Measurements from ENCODE around the gene TIMM10B. TPM values are rescaled to one million over a fixed set of nuclear protein-coding genes. Genes with fewer than 3 reads are reported as not detected.

TIMM10B gene
- total RNA-seq, 1 experiment from 2014 or later, result 36.6 TPM

DNA sequence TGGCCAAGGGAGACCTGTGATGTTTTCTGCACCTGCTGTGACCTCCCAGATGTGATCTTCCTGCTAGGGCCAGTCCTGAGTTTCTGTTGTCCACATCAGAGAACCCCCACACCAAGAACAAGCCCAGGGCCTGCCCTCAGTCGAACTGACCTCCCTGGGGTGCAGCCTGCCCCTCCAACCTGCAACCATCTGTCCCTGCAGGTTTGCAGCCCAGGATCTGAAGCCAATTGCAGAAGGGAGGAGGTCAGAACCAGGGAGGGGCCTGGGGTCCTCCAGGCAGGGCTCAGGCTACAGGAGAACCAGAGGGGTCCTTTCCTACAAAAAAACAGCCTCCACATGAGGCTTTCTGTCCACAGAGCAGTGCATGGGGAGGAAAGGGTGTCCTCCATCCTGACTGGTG, 8.4 kb upstream of the TIMM10B start:
- no peak for DNase-seq (ENCODE audit: low read depth)

DNA sequence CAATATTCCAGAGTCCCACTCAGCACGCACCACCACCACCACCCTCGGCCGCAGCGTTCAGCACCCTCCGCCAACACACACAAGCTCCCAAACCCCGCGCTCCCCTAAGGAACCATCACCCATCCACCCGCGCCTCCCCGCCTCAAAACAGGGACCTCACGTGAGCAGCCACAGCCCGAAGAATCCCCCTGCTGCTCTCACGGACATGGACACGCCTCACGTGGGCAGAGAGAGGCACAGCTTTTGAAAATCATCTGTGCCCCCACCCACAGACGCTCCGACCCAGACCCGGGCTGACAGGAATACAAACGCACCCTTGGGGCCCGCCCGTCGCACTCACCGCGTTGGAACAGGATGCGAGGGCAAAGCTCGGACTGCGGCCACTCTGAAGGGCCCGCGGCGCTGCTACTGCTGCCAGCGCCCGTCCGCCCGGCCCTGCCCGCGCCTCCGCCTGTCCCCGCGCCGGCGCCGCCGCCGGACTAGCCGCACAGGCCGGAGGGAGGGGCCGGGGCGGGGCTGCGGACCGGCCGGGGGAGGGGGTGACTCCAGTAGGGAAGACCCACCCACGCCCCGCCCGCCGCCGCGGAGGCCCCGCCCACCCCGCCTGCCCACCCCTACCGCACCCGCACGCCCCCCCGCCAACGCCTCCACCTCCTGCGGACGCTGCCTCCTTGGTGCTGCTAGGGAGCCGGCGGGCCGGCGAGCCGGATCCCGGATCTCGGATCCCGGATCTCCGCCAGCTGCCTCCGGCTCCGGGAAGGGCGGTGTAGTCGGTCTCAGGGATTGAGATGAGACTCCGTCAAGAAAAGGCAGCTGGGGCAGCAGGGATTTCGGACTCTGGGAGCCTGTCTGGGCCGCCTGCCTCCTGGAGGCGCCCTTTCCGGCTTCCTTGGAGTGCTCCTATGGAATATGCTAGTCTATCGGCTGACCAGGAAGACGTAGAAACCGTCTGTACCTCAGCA, 7.6 kb upstream of the TIMM10B start, which contains the start of gene TRIM3:
TSS of gene TRIM3 (minus strand) at position 491 of the 962 bp plus-strand sequence. CDS start 8,246 bp downstream, outside the sequence.
- peak; percentile 83 for DNase-seq (ENCODE audit: low read depth)

- DNase-seq (ENCODE audit: low read depth), result no peak
These were observed 6.9 kb upstream of the TIMM10B start for GRCh38 chr11:6474413-6474792.

DNA sequence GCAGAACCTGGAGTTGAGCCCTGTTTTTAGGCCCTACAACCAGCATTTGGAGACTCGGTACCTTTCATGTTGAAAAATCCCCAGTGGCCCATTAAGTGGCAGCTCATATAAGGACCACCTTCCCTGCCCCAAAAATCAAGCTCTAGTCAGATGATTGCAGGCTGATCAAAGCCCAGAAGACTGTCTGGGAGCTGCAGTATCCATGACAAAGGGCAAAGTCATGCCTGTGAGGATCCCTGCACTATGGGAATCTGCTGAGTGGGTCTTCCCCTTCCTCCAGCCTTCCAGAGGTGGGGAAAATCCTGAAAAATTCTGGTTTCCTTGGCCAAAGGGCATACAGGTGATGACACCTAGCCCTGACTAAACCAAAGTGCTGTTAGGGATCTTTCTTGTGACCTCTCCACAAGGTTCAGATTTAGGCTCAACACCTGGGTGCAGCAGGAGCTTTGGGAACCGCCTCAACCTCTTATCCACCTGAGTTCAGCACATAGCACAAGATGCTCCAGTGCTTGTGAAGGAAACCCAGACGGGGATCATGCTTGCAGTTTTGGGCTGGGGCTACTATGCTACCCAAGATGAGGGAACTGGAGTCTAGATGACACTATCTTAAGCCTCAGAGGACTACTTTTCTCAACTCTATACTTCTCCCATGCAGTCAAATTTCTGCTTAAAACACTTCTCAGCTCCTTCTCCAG, 6.3 kb upstream of the TIMM10B start:
- DNase-seq (ENCODE audit: low read depth), result peak; percentile 11

DNA sequence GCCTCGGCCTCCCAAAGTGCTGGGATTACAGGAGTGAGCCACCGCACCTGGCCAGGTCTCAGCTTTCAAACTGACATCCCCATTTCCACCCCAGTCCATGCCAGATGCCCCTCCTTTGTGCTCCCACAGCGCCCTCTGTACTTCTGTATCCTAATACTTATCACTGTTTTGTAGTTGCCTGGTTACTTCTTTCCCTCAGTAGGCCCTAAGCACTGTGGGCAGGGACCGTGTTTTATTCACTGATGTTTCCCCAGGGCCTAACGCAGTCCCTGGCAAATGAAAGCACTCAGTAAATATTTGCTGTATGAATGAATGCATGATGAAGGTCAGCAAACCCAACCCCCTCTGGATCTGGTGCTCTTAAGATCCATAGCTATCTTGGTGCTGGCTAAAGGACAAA, 5.4 kb upstream of the TIMM10B start:
- peak; percentile 37 for DNase-seq (ENCODE audit: low read depth)

GRCh38 chr11:6476571-6476970, 4.7 kb upstream of the TIMM10B start:
- DNase-seq (ENCODE audit: low read depth), result peak; percentile 13

GRCh38 chr11:6480299-6480914, 894 bp upstream of the TIMM10B start:
- no peak for DNase-seq (ENCODE audit: low read depth)

DNA sequence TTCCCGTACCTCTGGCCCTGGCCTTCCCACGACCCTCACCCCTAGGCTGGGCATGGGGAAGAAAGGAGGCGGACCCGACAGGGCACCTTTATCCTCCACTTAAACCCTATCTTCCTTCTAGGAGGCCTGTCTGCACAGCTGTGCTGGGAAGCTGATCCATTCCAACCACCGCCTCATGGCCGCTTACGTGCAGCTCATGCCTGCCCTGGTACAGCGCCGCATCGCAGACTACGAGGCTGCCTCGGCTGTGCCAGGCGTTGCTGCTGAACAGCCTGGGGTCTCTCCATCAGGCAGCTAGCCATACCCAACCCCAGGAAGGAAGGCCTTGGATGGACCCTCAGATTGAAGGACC, 599 bp downstream of the TIMM10B start:
- no peak for DNase-seq (ENCODE audit: low read depth)

- no peak for DNase-seq (ENCODE audit: low read depth)
These were observed 1.1 kb downstream of the TIMM10B start for GRCh38 chr11:6482441-6482840.

DNA sequence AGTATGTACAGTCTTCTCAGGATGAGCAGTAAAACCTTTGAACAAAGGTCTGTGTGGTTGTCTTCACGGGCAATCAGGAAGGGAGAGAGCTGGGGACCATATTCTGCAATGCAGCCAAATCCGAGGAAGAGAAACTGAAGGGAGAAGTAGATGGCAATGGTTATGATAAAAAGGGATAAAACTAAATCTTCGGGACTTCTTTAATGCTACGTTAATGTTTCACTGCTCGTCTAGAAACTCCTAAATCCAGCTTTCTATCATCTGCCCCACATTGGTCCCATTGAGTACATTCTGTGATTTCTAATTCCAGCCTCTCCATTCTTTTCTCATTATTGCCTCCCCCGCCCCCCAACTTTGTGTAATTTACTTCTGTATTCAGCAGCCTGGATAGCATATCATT, 1.7 kb downstream of the TIMM10B start:
- DNase-seq (ENCODE audit: low read depth), result no peak

DNA sequence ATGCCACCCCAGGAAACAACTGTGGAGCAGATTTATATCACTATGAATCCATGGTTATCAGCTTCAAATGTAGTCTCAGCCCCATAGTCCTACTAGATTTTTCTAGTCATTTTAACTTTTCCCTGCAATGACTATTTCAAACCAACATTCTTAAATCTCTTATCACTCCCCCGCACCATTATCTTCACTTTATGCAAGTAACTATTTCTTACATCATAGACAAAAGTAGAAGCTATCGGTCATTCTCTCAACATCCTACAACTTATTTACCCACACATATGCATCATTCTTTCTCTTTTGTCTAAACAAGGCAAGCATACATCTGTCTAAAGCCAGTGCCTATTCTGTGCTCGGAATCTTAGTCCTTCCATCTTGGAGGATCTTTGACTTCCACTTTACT, 4.4 kb downstream of the TIMM10B start:
- no peak for DNase-seq (ENCODE audit: low read depth)

DNA sequence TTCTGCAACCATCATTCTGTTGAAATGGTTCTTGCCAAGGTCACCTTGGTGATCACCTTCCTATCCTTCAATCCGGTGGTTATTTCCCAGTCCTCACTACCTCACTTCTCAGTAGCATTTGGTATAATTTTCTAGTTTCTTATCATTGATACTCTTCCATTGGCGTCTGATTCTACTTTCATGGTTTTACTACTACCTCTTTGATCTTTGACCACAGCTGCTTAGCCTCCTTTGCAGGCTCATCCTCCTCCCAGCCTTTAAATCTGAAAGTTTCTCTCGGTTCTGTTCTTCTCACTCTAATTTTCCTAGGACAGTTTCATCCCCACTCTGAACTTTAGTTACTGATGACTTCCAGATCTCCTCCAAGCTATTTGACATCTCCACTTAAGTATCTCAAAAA, 5.0 kb downstream of the TIMM10B start:
- DNase-seq (ENCODE audit: low read depth), result no peak

DNA sequence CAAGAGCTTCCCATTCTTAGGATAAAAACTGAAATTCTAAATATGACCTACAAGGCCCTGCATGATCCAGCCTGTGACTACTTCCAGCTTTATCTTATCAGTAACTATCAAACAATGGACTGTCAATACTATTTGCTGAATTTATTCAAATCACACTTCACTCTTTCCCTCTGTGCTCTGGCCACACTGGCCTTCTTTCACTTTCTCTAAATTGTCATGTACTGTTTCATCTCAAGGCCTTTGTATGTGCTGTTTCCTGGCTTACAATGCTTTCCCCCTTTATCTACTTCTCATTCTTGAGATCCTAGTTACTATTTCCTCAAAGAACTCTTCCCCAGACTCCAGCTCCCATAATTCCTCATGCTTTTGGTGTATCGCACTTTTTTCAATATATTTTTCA, 5.6 kb downstream of the TIMM10B start:
- DNase-seq (ENCODE audit: low read depth), result no peak

DNA sequence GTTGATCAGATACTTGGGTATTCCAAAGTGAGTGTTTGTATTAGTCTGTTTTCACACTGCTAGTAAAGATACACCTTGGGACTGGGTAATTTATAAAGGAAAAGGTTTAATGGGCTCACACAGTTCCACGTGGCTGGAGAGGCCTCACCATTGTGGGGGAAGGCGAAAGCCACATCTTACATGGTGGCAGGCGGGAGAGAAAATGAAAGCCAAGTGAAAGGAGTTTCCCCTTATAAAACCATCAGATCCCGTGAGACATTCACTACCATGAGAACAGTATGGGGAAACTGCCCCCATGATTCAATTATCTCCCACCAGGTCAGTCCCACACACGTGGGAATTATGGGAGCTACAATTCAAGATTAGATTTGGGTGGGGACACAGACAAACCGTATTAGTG, 7.0 kb downstream of the TIMM10B start:
- DNase-seq (ENCODE audit: low read depth), result no peak

DNA sequence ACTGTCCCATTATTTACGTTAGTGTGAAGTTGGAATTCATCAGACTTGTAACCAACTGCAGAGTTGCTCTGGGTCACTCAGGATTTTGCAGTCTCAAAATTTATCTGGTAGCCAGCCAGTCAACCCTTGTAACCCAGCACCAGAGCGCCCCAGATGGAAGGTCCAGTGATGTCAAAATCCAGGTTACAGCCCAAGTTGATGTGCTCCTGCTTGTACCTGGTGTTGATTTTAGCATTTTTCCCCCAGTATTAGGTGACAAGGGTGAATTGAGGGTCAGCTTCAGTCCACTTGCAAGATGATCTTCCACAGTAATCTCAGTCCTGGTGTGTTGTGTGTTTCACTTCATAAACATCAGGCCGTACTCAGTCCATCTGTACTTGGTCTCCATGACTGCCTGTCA, 7.5 kb downstream of the TIMM10B start:
- DNase-seq (ENCODE audit: low read depth), result no peak

DNA sequence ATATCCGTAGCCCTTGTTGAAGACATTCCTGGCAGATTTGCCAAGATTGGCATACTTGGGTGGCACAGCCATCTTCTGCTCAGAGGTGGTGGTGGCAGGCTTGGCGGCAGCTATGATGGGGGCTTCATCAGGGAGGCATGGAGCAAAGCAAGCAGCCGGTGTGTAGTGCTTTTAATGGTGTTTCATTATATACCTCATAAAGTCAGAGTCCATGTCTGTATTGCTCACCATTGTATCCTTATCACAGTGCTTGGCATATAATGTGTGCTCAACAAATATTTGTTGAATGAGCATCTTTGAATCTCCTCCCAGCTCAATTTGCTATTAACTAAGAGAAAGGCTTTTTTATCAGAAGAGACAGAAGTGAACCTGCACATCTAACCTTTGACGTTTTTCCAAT, 8.0 kb downstream of the TIMM10B start:
- no peak for DNase-seq (ENCODE audit: low read depth)

- no peak for DNase-seq (ENCODE audit: low read depth)
These were observed 16.0 kb downstream of the TIMM10B start, which contains the start of gene DNHD1 for GRCh38 chr11:6497069-6497839. Gene DNHD1, plus strand, starts transcription at chr11:6497280. Its CDS starts 936 bp downstream, at chr11:6498216.

DNA sequence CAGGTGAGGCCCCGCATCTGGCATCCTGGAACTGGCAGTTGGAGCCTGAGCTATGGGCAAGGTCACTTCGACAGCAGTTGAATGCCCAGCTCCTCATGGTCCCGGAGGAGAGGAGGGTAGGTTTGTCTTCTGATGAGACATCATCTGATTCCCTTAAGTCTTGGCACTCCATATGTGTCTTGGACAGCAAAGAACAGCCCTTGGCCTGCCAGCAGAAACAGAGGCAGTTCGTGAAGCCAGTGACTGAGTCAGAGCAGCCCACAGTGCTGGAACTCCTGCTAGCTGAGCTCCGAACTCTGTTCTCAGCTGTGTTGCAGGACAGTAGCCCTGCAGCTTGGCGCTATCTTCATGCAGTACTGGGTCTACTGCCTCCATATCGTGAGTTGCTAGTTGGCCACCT, 16.8 kb downstream of the TIMM10B start:
- no peak for DNase-seq (ENCODE audit: low read depth)

DNA sequence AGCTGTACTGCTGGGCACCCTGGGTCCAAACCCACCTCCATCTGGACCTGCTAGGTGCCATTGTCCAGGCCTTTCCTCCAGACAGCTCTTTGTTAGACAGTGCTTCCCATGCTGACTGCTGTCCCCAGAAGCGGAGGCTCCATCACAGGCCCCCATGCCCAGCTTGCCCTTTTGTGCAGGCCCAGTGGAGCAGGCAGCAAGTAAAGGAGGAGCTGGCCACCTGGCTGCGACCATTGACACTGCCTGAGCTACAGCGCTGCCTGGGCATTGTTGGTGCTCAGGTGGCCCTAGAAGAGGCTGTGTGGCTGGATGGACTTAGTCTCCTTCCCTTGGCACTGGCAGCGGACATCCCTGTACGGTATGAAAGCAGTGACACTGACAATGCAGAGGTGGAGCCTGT, 17.2 kb downstream of the TIMM10B start:
- DNase-seq (ENCODE audit: low read depth), result no peak

DNA sequence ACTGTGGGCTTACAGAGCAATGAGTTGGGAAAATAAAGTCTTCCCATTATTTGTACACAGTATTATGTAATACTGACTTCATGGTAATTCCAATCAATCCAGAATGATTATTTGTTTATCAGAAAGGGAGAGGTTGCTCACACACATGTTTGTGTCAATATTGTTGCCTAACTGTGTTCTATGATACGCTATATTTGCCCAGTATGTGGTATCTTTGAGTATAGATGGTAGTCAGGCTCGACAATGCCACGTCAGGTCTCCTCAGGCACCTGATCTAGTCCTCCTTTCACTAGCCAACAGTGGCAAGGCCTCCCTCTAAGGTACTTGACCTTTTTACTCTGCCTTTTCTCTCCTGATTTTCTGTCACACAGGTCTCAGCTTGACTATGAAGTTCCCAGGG, 21.1 kb downstream of the TIMM10B start:
- DNase-seq (ENCODE audit: low read depth), result no peak

- DNase-seq (ENCODE audit: low read depth), result no peak
These were observed 22.9 kb downstream of the TIMM10B start for GRCh38 chr11:6504166-6504565.

Measured in M059J (cell line).